ENCODE data around the gene ZNF644. TPM values are rescaled to one million over a fixed set of nuclear protein-coding genes. Genes with fewer than 3 reads are reported as not detected.

Gene ZNF644
- polyA plus RNA-seq, 3 donors, result 7.0 to 22.2 (median 17.6) TPM

GRCh38 chr1:90957497-90957896 is 64.3 kb downstream of the ZNF644 start:
- no peaks in the 10 kb centered on the region for H3K27me3 Mint-ChIP-seq (ENCODE audit: low read depth in 3 of 3)
- no peak overlapping the region for H3K4me3 ChIP-seq (replicated peaks in 1 of 3; ENCODE audit: low read depth in 2 of 3, low read length in 3 of 3)
- no peak overlapping the region for H2AFZ ChIP-seq (ENCODE audit: insufficient read depth, low read depth, low read length, poor library complexity, severe bottlenecking)
- DNase-seq, result no peak
- intact Hi-C loops (cut with micrococcal nuclease), result no loop called here
- TF ChIP-seq CTCF (IDR thresholded peaks at IDR 0.05), result no peak
- no peak overlapping the region for H3K9ac ChIP-seq (ENCODE audit: insufficient read depth, low read length, poor library complexity, severe bottlenecking)
- H4K20me1 ChIP-seq (ENCODE audit: insufficient read depth, low read length), result peaks cover 92% of the 10 kb centered on the region
- peaks cover 0 to 3% (median 0%) of the 10 kb centered on the region in 7 donors for H3K9me3 Mint-ChIP-seq
- no peaks in the 10 kb centered on the region for H3K9me3 ChIP-seq (replicated peaks in 1 of 2; ENCODE audit: control insufficient read depth in 1 of 2, insufficient read depth in 1 of 2, low read length in 2 of 2)
- no peaks in the 10 kb centered on the region for H3K27me3 ChIP-seq (ENCODE audit: control insufficient read depth in 2 of 2, insufficient read depth in 2 of 2, low read length in 2 of 2)
- peaks cover 2 to 11% of the 10 kb centered on the region in 2 donors for H3K4me1 ChIP-seq (ENCODE audit: control insufficient read depth in 1 of 2, insufficient read depth in 2 of 2, low read length in 2 of 2)
- no peak overlapping the region for H3K4me2 ChIP-seq (replicated peaks; ENCODE audit: extremely low read depth, low read length, poor library complexity, severe bottlenecking)
- peaks cover 18% of the 10 kb centered on the region for H3K4me1 Mint-ChIP-seq
- peaks cover 20 to 26% of the 10 kb centered on the region in 2 donors for H3K36me3 Mint-ChIP-seq
- no peak overlapping the region for H3K27ac Mint-ChIP-seq
- H3K4me3 Mint-ChIP-seq, result no peak overlapping the region
- H3K79me2 ChIP-seq (ENCODE audit: insufficient read depth, low read length), result peaks cover 89% of the 10 kb centered on the region
- H3K27ac ChIP-seq (ENCODE audit: low read depth in 1 of 2, low read length in 2 of 2), result no peak overlapping the region
- H3K36me3 ChIP-seq (replicated peaks in 1 of 2; ENCODE audit: control insufficient read depth in 1 of 2, insufficient read depth in 2 of 2, low read length in 2 of 2), result peaks cover 3 to 16% of the 10 kb centered on the region in 2 donors

DNA sequence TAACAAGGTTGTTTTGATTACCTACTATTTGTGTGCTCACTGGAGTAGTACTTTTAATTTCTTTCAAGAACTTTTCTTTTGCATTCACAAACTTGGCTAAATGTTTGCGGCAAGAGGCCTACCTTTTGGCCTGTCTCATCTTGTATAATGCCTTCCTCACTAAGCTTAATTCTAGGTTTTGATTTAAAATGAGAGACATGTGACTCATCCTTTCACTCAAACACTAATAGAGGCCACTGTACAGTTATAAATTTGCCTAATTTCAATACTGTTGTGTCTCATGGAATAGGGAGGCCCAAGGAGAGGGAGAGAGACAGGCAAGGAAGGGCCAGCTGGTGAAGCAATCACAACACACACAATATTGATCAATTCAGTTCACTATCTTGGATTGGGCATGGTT is 66.1 kb downstream of the ZNF644 start:
- H3K27me3 Mint-ChIP-seq (ENCODE audit: low read depth in 3 of 3), result no peaks in the 10 kb centered on the region
- intact Hi-C loops (cut with micrococcal nuclease), result no loop called here
- no peak for TF ChIP-seq CTCF (IDR thresholded peaks at IDR 0.05)
- Histone ChIP-seq H3K9me3 (replicated peaks in 1 of 2; ENCODE audit: control insufficient read depth in 1 of 2, insufficient read depth in 1 of 2, low read length in 2 of 2) (no peaks in the 10 kb centered on the region), H3K4me3 (replicated peaks in 1 of 3; ENCODE audit: low read depth in 2 of 3, low read length in 3 of 3) (no peak overlapping the region), H3K27ac (ENCODE audit: low read depth in 1 of 2, low read length in 2 of 2) (no peak overlapping the region), H3K9ac (ENCODE audit: insufficient read depth, low read length, poor library complexity, severe bottlenecking) (no peak overlapping the region), H3K36me3 (replicated peaks in 1 of 2; ENCODE audit: control insufficient read depth in 1 of 2, insufficient read depth in 2 of 2, low read length in 2 of 2) (peaks cover 3 to 16% of the 10 kb centered on the region in 2 donors), H3K4me1 (ENCODE audit: control insufficient read depth in 1 of 2, insufficient read depth in 2 of 2, low read length in 2 of 2) (peaks cover 2 to 11% of the 10 kb centered on the region in 2 donors), H3K27me3 (ENCODE audit: control insufficient read depth in 2 of 2, insufficient read depth in 2 of 2, low read length in 2 of 2) (no peaks in the 10 kb centered on the region), H2AFZ (ENCODE audit: insufficient read depth, low read depth, low read length, poor library complexity, severe bottlenecking) (no peak overlapping the region), H4K20me1 (ENCODE audit: insufficient read depth, low read length) (peaks cover 98% of the 10 kb centered on the region), H3K79me2 (ENCODE audit: insufficient read depth, low read length) (peaks cover 92% of the 10 kb centered on the region), H3K4me2 (replicated peaks; ENCODE audit: extremely low read depth, low read length, poor library complexity, severe bottlenecking) (no peak overlapping the region)
- DNase-seq, result no peak
- no CpG with 5 or more reads among the region's 1 CpG for WGBS (ENCODE audit: insufficient coverage)
- no peak overlapping the region for H3K27ac Mint-ChIP-seq
- H3K9me3 Mint-ChIP-seq, result peaks cover 0 to 3% (median 0%) of the 10 kb centered on the region in 7 donors
- no peak overlapping the region for H3K4me3 Mint-ChIP-seq
- peaks cover 22 to 25% of the 10 kb centered on the region in 2 donors for H3K36me3 Mint-ChIP-seq
- H3K4me1 Mint-ChIP-seq, result peaks cover 23% of the 10 kb centered on the region

Measured in CD14-positive monocyte (primary cell).